Right lung (tissue), 10 donors: Measurements from ENCODE around the gene CCDC18. TPM values are rescaled to one million over a fixed set of nuclear protein-coding genes. Genes with fewer than 3 reads are reported as not detected.
"Not testable (repeated sequence)": the region's sequence is repeated elsewhere in the genome, so short reads cannot be mapped to it uniquely, and the experiment has no call there.

ENCODE experiments used
- DNase-seq, 2 donors: peaks; one replicate each; pipeline ENCODE4 v3.0.0-alpha.2; 2013
- long read RNA-seq, 8 donors: transcript quantifications; one replicate each; lab custom pipeline, GENCODE V29; 2026
- polyA plus RNA-seq, 5 donors: library from polyadenylated mRNA; unstranded; fragments of 120-200 nt; gene quantifications; one replicate each; pipeline versions ENCODE4 v1.2.1 to v1.2.3, GENCODE V29; 2013; ENCODE audit warnings: inconsistent platforms in 1 of 5, low replicate concordance in 1 of 5; ENCODE audit not compliant: insufficient read length in 5 of 5, insufficient read depth in 1 of 5

The CCDC18 gene, protein sequence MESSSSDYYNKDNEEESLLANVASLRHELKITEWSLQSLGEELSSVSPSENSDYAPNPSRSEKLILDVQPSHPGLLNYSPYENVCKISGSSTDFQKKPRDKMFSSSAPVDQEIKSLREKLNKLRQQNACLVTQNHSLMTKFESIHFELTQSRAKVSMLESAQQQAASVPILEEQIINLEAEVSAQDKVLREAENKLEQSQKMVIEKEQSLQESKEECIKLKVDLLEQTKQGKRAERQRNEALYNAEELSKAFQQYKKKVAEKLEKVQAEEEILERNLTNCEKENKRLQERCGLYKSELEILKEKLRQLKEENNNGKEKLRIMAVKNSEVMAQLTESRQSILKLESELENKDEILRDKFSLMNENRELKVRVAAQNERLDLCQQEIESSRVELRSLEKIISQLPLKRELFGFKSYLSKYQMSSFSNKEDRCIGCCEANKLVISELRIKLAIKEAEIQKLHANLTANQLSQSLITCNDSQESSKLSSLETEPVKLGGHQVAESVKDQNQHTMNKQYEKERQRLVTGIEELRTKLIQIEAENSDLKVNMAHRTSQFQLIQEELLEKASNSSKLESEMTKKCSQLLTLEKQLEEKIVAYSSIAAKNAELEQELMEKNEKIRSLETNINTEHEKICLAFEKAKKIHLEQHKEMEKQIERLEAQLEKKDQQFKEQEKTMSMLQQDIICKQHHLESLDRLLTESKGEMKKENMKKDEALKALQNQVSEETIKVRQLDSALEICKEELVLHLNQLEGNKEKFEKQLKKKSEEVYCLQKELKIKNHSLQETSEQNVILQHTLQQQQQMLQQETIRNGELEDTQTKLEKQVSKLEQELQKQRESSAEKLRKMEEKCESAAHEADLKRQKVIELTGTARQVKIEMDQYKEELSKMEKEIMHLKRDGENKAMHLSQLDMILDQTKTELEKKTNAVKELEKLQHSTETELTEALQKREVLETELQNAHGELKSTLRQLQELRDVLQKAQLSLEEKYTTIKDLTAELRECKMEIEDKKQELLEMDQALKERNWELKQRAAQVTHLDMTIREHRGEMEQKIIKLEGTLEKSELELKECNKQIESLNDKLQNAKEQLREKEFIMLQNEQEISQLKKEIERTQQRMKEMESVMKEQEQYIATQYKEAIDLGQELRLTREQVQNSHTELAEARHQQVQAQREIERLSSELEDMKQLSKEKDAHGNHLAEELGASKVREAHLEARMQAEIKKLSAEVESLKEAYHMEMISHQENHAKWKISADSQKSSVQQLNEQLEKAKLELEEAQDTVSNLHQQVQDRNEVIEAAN (N-terminal part only)
- 10 to 100 TPM in 4 of 5 donors, 1 to 10 TPM in 1; 8.5 to 21.1 (median 13.5) TPM for polyA plus RNA-seq
- long read RNA-seq, donor 1, partial matches to known transcripts, result 13 of 13 reads
- long read RNA-seq, donor 1, other reads (novel, unspliced or antisense), result 0 of 13 reads
- long read RNA-seq, donor 2, result 0 reads
- long read RNA-seq, donor 3, partial matches to known transcripts, result 36 of 46 reads
- long read RNA-seq, donor 3, other reads (novel, unspliced or antisense), result 10 of 46 reads
- long read RNA-seq, donor 4, partial matches to known transcripts, result 66 of 71 reads
- long read RNA-seq, donor 4, other reads (novel, unspliced or antisense), result 5 of 71 reads
- long read RNA-seq, donor 5, partial matches to known transcripts, result 57 of 82 reads
- long read RNA-seq, donor 5, other reads (novel, unspliced or antisense), result 25 of 82 reads
- long read RNA-seq, donor 6, partial matches to known transcripts, result 11 of 41 reads
- long read RNA-seq, donor 6, other reads (novel, unspliced or antisense), result 29 of 41 reads
- long read RNA-seq, donor 7, partial matches to known transcripts, result 43 of 43 reads
- long read RNA-seq, donor 7, other reads (novel, unspliced or antisense), result 0 of 43 reads
- long read RNA-seq, donor 8, partial matches to known transcripts, result 23 of 23 reads
- long read RNA-seq, donor 8, other reads (novel, unspliced or antisense), result 0 of 23 reads

- DNase-seq, result no peak
Observed at GRCh38 chr1:93180723-93181613, at the start of gene CCDC18. Gene CCDC18, plus strand, starts transcription at chr1:93180724. Its CDS starts 2,638 bp downstream, at chr1:93183362.

DNA sequence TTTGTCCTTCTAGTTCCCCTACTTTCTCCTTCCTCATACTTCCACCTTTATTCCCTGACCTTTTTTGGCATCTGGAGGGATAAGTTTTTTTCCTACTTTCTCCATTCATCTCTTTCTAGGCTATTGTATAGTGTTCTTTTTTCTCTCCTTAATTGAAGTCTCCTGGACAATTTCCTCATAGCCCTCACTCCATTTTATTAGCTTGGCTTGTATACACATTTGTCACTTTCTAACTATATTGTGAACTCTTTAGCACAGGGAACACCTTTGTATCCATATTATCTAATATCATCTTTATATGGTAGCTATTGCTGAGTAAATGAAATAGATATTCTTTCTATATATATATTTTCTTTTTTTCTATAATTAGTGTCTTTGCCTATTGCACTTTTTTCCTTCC lies 47.9 kb upstream of the CCDC18 start:
- no peak for DNase-seq

DNA sequence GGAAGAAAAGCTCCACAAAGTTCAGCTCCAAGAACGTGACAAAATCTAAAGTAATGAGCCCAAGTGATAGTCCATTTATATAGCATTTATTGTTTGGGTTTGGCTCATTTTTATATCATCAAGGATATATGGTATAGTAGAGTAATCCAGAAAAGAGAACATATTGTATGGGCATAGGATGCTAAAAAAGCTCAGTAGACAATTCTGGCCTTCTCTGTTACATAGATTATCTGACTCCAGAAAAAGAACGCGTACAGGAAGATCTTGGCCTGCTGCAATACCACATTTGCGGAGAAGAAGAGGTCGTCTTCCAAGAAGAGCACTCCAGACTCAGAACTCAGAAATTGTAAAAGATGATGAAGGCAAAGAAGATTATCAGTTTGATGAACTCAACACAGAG lies 44.1 kb upstream of the CCDC18 start:
- DNase-seq, result no peak

GRCh38 chr1:93137604-93138292 lies 42.8 kb upstream of the CCDC18 start:
- DNase-seq, result no peak

DNA sequence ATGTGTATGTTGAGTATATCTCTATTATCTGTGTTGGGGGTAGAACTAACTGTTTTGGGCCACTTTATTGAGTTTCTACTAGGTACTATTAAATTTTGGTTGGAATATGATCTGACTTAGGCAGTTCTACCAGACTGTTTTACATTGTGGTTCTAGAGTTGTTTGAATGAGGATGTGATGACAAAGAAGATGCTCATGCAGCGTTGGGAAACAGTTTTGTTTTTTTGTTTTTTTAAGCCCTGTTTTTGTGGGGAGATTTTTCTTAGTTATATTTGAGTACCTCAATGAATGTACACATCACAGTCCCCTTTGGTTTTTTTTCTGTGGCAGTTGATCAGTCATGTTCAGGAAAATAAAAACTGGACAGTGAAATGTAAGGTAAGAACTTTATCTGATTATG lies 40.4 kb upstream of the CCDC18 start:
- DNase-seq, result no peak

DNA sequence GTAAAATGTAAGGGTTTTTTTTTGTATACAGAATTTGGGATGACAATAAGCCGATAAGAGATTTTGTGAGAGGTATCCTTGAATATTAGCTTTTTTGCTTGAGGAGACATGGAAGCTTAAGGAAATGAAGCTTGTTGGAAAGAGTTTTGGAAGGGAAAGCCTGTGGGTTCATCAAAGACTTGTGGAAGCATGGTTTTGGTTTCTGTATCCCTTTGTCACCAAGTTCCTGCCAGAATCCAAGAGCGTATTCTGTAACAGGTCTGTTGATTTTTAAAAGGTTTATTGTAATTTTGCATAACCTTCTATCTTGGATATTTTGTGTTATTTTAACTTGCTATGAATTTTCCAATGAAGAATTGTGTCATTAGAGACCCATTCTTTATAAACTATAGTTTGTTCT lies 38.4 kb upstream of the CCDC18 start:
- no peak for DNase-seq

DNA sequence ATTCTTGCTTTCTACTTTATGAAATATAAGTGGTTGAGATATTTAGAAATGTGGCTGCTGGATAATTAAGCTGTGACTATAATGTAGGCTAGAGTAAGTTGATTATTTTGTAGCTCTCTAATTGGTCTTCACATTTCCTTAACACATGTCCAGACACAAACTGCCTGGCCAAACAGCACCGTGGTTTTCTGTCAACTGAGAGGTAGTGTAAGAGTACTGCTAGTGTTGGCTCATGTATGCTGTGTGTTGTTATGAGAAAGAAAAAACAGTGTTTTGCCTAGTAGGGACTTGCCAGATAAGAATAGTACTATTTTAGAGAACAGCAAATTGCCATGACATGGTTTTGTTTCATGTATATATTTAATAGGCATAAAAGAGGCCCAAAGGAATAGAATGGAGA lies 37.4 kb upstream of the CCDC18 start:
- no peak for DNase-seq

DNA sequence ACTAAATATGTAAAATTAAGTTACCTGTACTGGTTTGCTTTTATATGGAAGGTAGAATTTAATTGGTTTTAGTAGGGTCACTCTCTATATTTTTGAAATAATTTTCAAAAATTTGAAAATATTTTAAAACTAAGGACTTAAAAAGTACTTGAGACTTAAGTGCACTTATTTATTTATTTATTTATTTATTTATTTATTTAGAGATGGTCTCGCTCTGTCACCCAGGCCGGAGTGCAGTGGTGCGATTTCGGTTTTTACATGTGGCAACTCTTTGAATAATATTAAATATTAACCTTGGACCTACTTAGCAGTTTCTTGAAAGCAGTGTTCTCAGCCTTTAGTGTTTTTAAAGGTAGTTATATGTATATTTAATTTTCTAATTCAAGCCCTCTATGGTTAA lies 36.8 kb upstream of the CCDC18 start:
- no peak for DNase-seq

DNA sequence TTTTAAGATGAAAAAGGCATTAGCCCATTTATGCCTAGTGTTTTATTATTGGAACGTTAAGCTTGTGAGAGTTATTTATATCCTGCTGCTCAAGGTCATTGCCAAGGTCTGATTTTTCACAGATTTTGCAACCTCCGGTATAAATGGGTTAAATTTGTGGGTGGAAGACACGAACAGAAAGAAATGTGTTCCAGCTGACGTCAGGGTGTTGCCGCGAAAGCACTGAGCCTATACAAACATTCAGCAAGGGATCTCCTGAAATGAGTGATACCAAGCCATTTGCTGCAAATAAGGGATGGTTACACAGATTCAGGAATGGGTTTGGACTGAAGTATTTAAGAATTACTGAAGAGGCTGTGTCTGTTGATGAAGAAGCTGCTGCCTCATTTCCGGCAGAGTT lies 32.5 kb upstream of the CCDC18 start:
- DNase-seq, result no peak

DNA sequence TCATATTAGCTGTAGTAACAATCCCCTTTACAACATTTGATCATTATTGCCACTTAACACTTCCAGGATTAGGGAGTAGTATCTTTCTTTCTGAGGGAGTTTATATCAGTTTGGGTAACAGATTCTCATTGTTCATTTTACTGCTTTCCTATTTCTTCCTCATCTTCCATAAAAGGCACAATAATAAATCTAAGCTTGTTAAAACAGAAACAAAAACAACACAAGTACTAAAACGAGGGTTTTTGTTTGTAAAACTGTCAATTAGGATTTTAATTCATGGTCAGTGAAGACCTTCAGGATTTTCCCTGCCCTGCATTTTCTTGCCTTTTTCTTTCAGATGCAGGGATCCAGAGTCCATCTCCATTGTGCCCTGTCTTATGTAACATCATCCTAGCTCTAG lies 29.8 kb upstream of the CCDC18 start:
- no peak for DNase-seq

- DNase-seq, result no peak
Observed at GRCh38 chr1:93151474-93151873, 29.1 kb upstream of the CCDC18 start.

GRCh38 chr1:93152835-93153234 lies 27.7 kb upstream of the CCDC18 start:
- DNase-seq, result no peak

GRCh38 chr1:93154898-93155297 lies 25.6 kb upstream of the CCDC18 start:
- no peak for DNase-seq

GRCh38 chr1:93155335-93155734 lies 25.2 kb upstream of the CCDC18 start:
- no peak for DNase-seq

DNA sequence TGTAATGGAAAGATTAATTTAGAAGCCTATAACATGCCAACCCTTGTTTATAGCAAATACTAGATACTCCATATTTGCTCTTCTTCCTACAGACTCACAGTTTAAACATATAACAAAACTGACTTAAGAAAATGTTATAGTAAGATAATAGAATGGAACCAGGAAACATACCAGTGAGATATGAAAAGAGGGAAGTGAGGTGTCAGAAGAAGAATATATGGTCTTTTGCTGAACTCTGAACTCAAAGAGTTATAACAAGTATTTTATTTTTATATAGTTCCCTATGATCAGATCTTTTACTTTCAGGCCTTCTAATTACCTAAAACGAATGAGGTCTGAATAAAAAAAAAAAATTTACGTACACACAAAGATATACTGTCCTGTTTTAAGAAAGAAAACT lies 21.2 kb upstream of the CCDC18 start:
- DNase-seq, result no peak

DNA sequence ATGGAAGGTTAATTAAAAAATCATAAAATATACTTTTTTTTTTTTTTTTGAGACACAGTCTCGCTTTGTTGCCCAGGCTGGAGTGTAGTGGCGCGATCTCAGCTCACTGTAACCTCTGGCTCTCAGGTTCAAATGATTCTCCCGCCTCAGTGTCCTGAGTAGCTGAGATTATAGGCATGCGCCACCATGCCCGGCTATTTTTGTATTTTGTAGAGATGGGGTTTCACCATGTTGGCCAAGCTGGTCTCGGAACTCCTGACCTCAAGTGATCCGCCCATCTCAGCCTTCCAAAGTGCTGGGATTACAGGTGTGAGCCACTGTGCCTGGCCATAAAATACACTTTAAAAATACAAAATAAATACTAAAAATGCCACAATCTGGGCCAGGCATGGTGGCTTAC lies 17.2 kb upstream of the CCDC18 start:
- not testable (repeated sequence) for DNase-seq

GRCh38 chr1:93164816-93165215 lies 15.7 kb upstream of the CCDC18 start:
- DNase-seq, result no peak

DNA sequence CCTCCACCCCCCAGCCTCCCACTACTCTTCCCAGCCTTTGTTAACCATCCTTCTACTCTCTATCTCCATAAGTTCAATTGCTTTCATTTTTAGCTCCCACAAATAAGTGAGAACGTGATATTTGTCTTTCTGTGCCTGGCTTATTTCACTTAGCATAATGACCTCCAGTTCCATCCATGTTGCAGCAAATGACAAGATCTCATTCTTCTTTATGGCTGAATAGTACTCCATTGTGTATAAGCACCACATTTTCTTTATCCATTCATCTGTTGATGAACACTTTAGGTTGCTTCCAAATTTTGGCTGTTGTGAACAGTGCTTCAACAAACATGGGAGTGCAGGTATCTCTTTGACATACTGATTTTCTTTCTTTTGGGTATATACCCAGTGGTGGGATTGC lies 14.6 kb upstream of the CCDC18 start:
- DNase-seq, result not testable (repeated sequence)

- DNase-seq, result no peak
Observed at GRCh38 chr1:93167006-93167405, 13.5 kb upstream of the CCDC18 start.
